WERI-Rb-1 (cell line): ENCODE measurements around the gene BTBD6.

Experiments used
- DNase-seq: peaks from one replicate; pipeline ENCODE4 v3.0.0-alpha.2; 2020
- H3K27ac ChIP-seq: fragments of 250-450 bp; sonication (Bioruptor Pico); 2 replicates; pipeline ENCODE4 v1.5.1; 2020; ENCODE audit warnings: mild to moderate bottlenecking, moderate library complexity
- H3K27me3 ChIP-seq: fragments of 250-450 bp; sonication (Bioruptor Pico); 2 replicates; pipeline ENCODE4 v1.5.1; 2021; ENCODE audit warnings: mild to moderate bottlenecking, low read depth, moderate library complexity; ENCODE audit not compliant: insufficient read depth, severe bottlenecking
- H3K36me3 ChIP-seq: fragments of 250-450 bp; sonication (Bioruptor Pico); 2 replicates; pipeline ENCODE4 v1.5.1; 2020; ENCODE audit warnings: mild to moderate bottlenecking, moderate library complexity
- H3K4me3 ChIP-seq: 2 replicates; pipeline ENCODE4 v1.5.1; 2011; ENCODE audit warnings: low read depth, mild to moderate bottlenecking, control low read depth, low read length
- H3K9me3 ChIP-seq: fragments of 250-450 bp; sonication (Bioruptor Pico); 2 replicates; pipeline ENCODE4 v1.5.1; 2021; ENCODE audit warnings: mild to moderate bottlenecking, moderate library complexity; ENCODE audit not compliant: severe bottlenecking
- TF ChIP-seq, protein P1 (sequence below): IDR thresholded peaks from 2 replicates; pipeline ENCODE4 v1.5.1; 2011; ENCODE audit warnings: low read depth, mild to moderate bottlenecking, control low read depth, inconsistent platforms, low read length

Gene BTBD6

DNA sequence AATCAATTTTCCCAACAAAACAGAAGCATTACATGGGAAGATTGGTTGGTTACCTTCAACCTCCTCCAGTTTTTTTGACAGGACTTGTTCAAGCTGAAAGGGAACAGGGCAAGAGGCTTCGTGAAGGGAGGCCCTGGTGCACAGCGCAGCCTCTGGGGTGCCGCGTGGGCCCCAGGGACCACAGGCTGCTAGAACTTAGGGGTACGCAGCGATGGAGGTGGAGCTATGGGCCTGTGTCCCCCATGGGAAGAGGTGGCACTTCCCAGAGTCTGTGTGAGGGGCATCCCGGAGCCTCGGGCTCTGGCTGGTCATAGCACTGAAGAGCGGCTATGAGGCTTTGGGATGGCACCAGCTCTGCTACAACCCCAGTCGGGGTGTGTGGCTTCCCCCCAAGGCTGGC lies 22.1 kb upstream of the BTBD6 start:
- TF ChIP-seq, protein P1, sequence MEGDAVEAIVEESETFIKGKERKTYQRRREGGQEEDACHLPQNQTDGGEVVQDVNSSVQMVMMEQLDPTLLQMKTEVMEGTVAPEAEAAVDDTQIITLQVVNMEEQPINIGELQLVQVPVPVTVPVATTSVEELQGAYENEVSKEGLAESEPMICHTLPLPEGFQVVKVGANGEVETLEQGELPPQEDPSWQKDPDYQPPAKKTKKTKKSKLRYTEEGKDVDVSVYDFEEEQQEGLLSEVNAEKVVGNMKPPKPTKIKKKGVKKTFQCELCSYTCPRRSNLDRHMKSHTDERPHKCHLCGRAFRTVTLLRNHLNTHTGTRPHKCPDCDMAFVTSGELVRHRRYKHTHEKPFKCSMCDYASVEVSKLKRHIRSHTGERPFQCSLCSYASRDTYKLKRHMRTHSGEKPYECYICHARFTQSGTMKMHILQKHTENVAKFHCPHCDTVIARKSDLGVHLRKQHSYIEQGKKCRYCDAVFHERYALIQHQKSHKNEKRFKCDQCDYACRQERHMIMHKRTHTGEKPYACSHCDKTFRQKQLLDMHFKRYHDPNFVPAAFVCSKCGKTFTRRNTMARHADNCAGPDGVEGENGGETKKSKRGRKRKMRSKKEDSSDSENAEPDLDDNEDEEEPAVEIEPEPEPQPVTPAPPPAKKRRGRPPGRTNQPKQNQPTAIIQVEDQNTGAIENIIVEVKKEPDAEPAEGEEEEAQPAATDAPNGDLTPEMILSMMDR: no peak
- H3K36me3 ChIP-seq: peaks cover 39% of the 10 kb centered on the region
- H3K4me3 ChIP-seq: no peak overlapping the region
- no peak overlapping the region for H3K27ac ChIP-seq
- H3K27me3 ChIP-seq: no peaks in the 10 kb centered on the region
- DNase-seq: no peak
- no peaks in the 10 kb centered on the region for H3K9me3 ChIP-seq

DNA sequence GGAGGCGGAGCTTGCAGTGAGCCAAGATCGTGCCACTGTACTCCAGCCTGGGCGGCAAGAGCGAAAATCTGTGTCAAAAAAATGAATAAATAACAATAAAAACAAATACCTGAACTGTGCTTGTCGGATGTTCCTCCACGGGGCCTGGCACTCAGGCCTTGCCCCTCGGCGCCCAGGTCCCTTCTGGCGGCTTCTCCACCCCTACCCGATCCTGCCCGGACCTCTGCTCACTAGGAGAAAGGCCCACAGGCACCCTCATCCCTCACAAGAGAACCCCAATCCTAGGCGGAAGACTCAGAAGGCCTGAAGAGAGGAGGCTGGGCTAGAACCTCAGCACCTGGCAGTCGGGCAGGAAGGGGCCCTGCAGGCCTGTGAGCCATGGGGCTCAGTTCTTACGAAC lies 21.0 kb upstream of the BTBD6 start:
- H3K36me3 ChIP-seq: peaks cover 34% of the 10 kb centered on the region
- H3K9me3 ChIP-seq: no peaks in the 10 kb centered on the region
- TF ChIP-seq, protein P1: no peak
- no peak overlapping the region for H3K27ac ChIP-seq
- H3K4me3 ChIP-seq: no peak overlapping the region
- no peak for DNase-seq
- no peaks in the 10 kb centered on the region for H3K27me3 ChIP-seq

DNA sequence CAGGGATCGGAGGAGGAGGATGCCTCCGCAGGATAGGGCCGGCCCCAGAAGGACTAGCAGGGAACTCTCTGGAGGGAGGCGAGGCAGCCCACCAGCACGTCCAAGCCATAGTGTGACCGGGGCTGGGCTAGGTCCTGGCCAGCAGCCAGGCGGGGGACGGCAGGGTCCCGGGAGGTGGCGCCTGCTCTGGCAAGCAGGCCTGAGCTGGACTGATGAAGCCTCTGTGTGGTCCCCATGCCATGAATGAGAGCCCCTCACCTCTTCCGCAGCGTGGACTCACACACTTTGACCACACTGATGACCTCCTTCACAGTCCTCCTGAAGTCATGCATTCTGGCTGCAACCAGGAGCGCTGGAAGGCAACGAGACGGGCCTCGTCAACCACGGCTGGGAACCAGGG lies 19.8 kb upstream of the BTBD6 start:
- H3K9me3 ChIP-seq: no peaks in the 10 kb centered on the region
- H3K27me3 ChIP-seq: no peaks in the 10 kb centered on the region
- H3K4me3 ChIP-seq: no peak overlapping the region
- H3K36me3 ChIP-seq: peaks cover 28% of the 10 kb centered on the region
- TF ChIP-seq, protein P1: no peak
- no peak overlapping the region for H3K27ac ChIP-seq
- no peak for DNase-seq

DNA sequence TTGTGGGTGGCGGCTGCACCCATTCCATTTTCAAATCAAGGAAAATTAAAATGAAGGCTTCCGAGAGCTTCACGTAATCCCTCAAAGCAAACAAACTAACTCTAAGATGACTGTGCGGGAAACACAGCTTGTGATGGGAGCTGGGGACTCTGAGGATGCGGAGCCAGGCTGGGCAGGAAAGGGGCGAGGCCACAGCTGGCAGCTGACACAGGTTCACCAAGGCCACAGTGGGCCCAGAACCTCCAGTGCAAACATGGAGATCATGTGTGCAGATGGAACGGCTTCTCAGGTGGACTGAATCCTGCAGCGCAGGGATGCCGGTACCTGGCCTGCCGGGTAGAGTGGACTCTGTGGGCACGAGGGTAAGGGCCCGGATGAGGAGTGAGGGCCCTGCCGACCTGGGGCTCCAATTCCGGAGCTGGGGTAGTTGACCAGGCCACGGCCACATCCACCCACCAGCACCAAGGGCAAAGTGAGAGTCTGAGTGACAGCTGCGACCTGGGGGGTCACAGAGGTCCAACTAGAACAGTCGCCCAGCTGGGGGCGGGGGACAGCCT lies 19.2 kb upstream of the BTBD6 start:
- TF ChIP-seq, protein P1: no peak
- H3K4me3 ChIP-seq: no peak overlapping the region
- no peaks in the 10 kb centered on the region for H3K27me3 ChIP-seq
- DNase-seq: no peak
- no peak overlapping the region for H3K27ac ChIP-seq
- no peaks in the 10 kb centered on the region for H3K9me3 ChIP-seq
- H3K36me3 ChIP-seq: peaks cover 23% of the 10 kb centered on the region

DNA sequence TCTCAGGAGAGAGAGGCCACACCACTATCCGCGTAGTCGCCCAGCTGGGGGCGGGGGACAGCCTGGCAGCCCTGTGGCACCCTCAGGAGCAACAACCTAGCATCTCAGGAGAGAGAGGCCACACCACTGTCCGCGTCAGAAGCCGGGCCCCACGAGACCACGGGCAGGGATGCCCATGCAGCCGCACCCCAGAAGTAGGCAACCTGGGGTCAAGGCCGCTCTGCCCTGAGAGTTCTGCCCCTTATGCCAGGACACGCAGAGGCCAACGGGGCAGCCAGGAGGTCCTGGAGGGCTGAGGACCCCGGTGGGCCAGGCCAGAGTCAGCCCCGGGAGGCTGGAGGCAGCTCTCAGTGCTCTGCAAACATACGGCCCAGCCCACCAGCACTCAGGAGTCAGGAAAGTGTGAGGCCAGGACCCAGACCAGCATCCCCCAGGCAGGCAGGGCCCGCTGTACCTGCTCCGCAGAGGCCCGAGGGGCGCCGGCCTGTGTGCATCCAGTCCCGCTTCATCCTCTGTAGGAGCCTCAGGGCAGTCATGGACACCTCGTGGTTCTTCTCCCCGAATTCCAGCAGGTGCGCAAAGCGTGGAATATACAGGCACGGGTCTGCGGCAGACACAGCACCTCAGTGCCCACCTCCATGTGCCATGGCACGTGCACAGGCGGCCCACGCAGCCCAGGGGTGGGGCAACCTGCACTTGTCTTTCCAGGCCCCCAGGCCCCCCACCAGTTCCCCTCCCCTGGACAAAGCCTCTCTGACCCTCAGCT lies 7.3 kb upstream of the BTBD6 start:
- no peak for DNase-seq
- no peaks in the 10 kb centered on the region for H3K9me3 ChIP-seq
- H3K27me3 ChIP-seq: no peaks in the 10 kb centered on the region
- H3K36me3 ChIP-seq: peaks cover 12% of the 10 kb centered on the region
- H3K27ac ChIP-seq: no peak overlapping the region
- TF ChIP-seq, protein P1: no peak
- no peak overlapping the region for H3K4me3 ChIP-seq

DNA sequence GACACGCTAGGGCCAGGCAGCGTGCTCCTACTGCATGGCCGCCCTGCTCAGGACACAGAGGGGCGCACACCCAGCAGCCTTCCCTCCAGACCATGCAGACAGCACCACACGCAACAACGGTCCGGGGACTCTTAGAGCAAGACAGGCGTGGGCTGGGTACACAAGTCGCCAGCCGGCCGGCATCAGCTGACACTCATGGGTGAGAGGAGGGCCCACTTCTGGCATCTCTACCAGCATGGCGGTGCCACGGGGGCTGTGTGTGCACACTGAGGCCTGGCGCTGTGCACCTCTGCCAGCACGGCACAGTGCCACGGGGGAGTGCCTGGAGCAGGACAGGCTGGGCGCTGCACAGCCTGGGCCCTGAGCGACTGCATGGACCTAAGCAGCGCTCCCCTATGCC lies 6.7 kb upstream of the BTBD6 start:
- Histone ChIP-seq H3K27me3 (no peaks in the 10 kb centered on the region), H3K36me3 (peaks cover 18% of the 10 kb centered on the region), H3K9me3 (no peaks in the 10 kb centered on the region), H3K27ac (no peak overlapping the region), H3K4me3 (no peak overlapping the region)
- no peak for DNase-seq
- TF ChIP-seq, protein P1: no peak
